GM19043 (cell line): ENCODE data around the gene MGAT5B.

Experiments used
- ATAC-seq: cut with Tn5 transposase; IDR thresholded peaks from one replicate; pipeline ENCODE4 v1.9.1; 2021; ENCODE audit warnings: low read depth; ENCODE audit not compliant: unreplicated experiment

MGAT5B gene

DNA sequence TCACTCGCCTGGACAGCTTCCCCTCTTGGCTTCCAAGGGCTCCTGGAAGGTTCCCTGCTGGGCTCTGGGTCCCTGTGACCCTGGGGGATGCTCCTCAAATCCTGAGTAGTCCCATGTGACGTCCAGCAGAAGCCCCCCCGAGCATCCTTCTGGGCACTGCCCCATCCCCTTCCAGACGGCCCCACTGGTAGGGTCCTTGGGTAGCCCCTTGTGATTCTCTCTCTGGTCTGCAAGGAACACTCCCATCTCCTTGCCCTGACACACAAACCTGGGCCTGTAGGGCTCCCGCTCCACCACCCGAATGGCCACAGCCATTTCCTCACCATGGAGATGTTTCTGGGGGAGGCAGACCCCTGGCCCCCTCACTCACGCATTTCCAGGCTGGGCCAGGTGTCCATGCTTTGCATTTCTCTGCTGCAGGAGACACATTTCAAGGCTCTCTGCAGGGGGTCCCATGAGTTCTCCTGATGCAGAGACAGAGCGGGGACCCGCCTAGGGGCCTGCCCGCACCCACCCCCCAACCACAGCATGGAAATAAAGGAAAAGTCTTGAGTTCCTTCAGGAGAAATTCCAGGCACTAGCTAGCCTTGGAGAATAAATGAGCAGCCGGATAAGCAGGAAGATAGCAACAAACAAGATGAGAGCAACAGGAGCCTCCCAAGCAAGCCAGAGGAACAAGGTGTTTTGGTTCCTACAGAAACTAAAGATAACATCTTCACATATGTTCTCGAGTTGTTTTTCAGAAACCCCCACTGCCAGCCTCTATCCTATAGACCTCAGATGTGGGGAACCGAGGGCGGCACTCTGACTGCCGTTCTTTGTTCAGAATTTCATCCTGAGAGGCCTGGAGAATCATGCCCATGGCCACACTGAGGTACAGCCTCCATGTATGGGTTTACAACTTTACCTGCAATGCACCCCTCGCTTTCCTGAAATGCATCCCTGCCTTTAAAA lies 128.8 kb downstream of the MGAT5B start:
- ATAC-seq = no peak

DNA sequence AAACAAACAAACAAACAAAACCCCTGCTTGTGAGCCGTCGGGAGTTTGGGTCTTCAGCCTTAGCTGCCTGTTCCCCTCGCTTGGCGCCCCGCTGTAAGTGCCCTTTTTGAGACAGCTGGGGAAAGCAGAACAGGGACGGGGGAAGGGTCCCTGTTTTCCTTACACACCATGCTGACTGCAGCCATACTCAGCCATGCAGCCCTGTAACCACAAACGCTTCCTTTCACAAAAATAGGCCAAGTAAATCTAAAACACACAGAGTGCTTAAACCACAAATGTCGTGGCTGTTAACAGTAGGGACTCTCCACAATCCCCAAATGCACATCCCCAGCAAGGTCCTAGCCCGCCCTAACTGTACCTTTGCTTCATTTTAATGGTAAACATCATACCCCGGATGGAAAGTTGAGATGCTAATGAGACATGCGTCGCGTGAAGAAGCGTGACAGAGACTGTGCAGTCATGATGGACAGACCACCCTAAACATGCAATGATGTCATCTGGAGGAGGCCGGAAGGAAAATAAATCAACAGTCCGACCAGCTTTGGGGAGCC lies 129.9 kb downstream of the MGAT5B start:
- no peak for ATAC-seq

DNA sequence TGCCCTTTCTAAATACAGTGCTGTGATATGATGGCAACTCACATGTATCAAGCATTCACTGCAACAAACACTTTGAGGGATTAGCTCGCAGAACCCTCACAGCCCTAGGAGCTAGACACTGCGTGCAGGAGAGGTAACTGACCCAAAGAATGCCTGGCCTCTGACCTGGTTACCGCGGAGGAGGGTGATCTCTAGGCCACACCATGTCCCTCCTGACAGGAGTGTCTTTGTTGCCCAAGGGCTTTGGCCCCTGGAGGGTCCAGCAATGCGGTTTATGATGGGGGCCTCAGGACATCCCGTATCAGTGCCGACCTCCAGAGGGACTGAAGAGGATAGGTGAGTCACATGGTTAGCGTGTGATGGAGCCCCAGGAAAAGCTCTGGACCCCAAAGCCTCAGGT lies 130.6 kb downstream of the MGAT5B start:
- no peak for ATAC-seq
